GM12874 (cell line): Measurements from ENCODE around the gene LYSMD1.

Experiments used
- CTCF ChIP-seq: IDR thresholded peaks from 2 replicates; pipeline ENCODE4 v1.5.1; 2011; ENCODE audit warnings: low read depth, mild to moderate bottlenecking, control low read depth, low read length, moderate library complexity; ENCODE audit not compliant: insufficient read depth

LYSMD1 gene

GRCh38 chr1:151143057-151143435 lies 22.7 kb downstream of the LYSMD1 start:
- TF ChIP-seq CTCF, result no peak

- TF ChIP-seq CTCF, result no peak
Observed at GRCh38 chr1:151142411-151143056, 23.2 kb downstream of the LYSMD1 start.

GRCh38 chr1:151137789-151138188 lies 27.9 kb downstream of the LYSMD1 start:
- TF ChIP-seq CTCF, result no peak

GRCh38 chr1:151135433-151136385 lies 30.0 kb downstream of the LYSMD1 start:
- TF ChIP-seq CTCF, result no peak

- TF ChIP-seq CTCF, result no peak
Observed at GRCh38 chr1:151134991-151135390, 30.7 kb downstream of the LYSMD1 start.

GRCh38 chr1:151134396-151134795 lies 31.3 kb downstream of the LYSMD1 start:
- no peak for TF ChIP-seq CTCF

GRCh38 chr1:151133018-151133806 lies 32.5 kb downstream of the LYSMD1 start:
- TF ChIP-seq CTCF, result no peak
